Testis (tissue), 2 donors: ENCODE measurements around the gene SPG11.
"Not testable (repeated sequence)": the region's sequence is repeated elsewhere in the genome, so short reads cannot be mapped to it uniquely, and the experiment has no call there.

Experiments used
- POLR2A ChIP-seq: fragments of 450-650 bp; IDR thresholded peaks from one replicate; pipeline ENCODE4 v1.6.1; 2017; ENCODE audit warnings: antibody characterized with exemption, mild to moderate bottlenecking, moderate library complexity
- TF ChIP-seq, protein P1 (sequence below), 3 experiments: fragments of 450-650 bp in 2 of 3; fragments of 200-600 bp in 1 of 3; sonication (generic) in 1 of 3; IDR thresholded peaks; one replicate each; pipeline ENCODE4 v1.5.1; 2016 to 2019; ENCODE audit warnings: antibody characterized with exemption in 3 of 3, mild to moderate bottlenecking in 2 of 3, moderate library complexity in 1 of 3

DNA sequence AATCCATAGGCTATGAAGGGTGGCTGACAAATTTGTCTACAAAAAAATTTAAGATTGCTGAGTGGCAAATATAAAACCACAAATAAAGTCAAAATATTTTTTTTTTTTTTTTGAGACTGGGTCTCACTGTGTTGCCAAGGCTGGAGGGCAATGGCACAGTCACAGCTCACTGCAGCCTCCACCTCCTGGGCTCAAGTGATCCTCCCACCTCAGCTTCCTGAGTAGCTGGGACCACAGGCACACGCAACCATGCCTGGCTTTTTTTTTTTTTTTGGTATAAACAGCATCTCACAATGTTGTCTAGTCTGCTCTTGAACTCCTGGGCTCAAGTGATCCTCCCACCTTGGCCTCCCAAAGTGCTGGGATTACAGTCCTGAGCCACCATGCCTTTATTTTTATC, 26.8 kb upstream of the SPG11 start:
- TF ChIP-seq, protein P1, sequence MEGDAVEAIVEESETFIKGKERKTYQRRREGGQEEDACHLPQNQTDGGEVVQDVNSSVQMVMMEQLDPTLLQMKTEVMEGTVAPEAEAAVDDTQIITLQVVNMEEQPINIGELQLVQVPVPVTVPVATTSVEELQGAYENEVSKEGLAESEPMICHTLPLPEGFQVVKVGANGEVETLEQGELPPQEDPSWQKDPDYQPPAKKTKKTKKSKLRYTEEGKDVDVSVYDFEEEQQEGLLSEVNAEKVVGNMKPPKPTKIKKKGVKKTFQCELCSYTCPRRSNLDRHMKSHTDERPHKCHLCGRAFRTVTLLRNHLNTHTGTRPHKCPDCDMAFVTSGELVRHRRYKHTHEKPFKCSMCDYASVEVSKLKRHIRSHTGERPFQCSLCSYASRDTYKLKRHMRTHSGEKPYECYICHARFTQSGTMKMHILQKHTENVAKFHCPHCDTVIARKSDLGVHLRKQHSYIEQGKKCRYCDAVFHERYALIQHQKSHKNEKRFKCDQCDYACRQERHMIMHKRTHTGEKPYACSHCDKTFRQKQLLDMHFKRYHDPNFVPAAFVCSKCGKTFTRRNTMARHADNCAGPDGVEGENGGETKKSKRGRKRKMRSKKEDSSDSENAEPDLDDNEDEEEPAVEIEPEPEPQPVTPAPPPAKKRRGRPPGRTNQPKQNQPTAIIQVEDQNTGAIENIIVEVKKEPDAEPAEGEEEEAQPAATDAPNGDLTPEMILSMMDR (IDR thresholded peaks at IDR 0.05) = not testable (repeated sequence)
- not testable (repeated sequence) for TF ChIP-seq POLR2A
